GM20431 (cell line): ENCODE measurements around the gene POLE.

Experiments
- in situ Hi-C: fragments of 300-500 bp; cut with MseI, MboI; formaldehyde crosslinking; loops from one replicate; pipeline ENCODE4 v1.15.0; 2020; ENCODE audit warnings: low sequenced_read_pairs; ENCODE audit not compliant: unreplicated experiment

POLE gene

DNA sequence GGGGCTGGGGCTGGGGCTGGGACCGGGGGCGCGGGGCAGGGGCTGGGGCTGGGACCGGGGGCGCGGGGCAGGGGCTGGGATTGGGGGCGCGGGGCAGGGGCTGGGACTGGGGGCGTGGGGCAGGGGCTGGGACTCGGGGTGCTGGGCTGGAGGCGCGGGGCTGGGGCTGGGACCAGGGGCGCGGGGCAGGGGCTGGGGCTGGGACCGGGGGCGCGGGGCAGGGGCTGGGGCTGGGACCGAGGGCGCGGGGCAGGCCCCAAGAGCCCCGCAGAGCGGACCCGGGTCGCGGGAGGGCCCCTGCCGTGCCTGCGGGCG lies 68.1 kb downstream of the POLE start:
- in situ Hi-C loops, result no loop called here

DNA sequence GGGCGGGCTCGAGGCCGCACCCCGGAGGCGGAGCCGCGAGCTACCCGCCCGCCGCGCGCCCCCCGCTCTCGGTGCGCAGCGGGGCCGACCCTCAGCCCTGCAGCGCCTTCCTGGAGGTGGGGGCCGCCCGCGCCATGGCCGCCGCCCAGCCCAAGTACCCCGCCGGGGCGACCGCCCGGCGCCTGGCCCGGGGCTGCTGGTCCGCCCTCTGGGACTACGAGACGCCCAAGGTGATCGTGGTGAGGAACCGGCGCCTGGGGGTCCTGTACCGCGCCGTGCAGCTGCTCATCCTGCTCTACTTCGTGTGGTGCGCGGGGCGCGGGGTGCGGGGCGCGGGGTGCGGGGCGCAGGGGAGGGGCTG lies 68.5 kb downstream of the POLE start, which contains the start of gene P2RX2:
Gene P2RX2, plus strand, starts transcription at position 94 of the 361 bp plus-strand sequence. Its CDS starts 41 bp downstream, at position 135.
- in situ Hi-C loops, result no loop called here

DNA sequence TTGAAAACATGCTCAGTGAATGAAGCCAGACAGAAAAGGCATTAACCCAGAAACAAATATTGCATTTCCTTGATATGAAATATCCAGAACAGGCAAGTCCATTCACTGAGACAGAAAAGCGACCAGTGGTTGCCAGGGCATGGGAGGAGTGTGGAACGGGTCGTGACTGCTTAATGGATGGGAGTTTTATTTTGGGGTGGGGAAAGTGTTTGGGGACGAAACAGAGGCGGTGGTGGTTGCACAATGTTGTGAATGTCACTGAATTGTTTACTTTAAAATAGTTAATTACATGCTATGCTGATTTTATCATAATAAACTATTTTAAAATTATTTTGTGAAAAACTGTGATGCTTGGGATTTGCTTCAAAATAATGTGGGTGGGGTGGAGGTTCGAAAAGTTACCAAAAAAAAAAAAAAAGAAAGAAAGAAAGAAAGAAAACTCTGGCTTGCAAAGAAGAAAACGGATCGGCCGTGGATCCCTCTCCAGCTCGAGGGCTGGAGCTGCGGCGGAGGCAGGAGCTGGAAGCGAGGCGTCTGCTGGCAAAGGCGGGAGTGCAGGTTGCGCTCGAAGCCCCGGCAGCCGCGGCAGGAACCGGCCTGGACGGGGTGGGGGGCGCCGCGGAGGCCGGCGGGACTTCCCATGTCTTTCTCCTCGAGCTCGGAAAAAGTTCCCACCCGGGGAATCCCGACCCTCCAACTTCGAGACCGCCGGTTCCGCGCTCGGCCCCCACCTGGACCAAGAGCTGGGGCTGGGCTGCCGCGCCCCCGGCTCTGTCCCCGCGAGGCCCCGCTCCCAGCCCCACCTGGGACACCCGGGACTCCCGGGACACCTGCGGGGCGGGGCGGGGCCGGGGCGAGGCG lies 69.1 kb downstream of the POLE start:
- in situ Hi-C loops, result no loop called here

DNA sequence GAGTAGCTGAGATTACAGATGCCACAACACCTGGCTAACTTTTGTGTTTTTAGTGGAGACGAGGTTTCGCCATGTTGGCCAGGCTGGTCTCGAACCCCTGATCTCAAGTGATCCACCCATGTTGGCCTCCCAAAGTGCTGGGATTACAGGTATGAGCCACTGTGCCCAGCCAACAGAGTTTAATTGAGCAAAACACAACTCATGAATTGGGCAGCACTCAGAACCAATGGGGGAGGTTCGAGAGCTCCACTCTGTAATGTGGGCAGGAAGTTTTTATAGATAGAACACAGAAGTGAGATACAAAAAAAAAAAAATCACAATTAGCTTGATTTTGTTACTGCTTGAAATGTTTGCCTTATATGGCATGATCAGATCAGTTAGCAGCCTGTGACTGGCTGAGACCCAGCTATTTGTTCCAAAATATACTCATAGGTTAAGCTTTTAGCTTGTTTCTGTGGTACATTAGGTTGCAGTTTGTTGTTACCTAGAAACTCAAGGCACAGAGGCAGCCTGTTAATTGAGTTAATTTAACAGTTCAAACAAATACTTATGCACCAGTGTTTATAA lies 69.9 kb downstream of the POLE start:
- in situ Hi-C loops, result no loop called here

DNA sequence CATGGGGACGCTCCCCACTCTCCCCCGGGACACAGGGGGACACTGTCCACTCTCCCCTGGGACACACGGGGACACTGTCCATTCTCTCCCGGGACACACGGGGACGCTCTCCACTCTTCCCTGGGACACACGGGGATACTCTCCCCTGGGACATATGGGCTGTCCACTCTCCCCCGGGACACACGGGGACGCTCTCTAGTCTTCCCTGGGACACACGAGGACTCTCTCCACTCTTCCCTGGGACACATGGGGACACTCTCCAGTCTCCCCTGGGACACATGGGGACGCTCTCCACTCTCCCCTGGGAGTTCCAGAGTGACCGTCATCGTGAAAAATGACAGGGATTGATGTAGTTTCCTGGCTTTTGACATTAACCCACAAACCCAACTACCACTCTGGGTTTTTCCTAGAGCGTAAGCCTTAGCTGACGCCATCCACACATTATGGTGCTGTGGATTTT lies 71.5 kb downstream of the POLE start:
- in situ Hi-C loops, result no loop called here

DNA sequence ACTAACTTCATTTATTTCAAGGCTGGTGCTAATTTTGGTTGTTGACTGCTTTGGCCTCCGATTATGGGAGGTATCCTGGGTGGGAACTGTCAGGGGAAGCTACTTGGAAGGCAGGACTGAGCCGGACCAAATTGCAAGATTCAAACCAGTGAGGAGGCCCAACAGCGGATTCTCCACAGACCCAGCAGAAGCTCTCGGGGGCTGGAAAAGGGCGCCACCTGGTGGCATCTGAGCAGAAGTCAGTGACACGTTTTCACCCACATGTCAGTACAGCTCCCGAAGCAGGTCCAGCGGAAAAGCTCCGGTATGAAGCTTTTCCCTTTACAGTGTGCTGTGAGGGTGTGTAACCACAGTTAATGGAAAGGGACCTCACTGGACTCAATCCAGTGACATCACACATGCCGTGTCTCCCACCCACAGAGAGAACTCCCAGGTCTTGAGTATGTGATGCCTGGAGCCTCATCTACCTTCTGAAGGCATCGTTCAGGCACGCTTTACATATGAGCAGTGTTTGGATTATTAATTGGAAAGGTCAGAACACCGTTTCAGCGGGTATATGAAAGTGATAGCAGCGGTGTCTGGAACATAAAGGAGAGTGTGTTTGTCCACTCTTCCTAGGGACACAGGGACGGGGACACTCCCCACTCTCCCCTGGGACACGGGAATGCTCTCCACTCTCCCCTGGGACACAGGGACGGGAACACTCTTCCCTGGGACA lies 72.1 kb downstream of the POLE start:
- in situ Hi-C loops, result no loop called here

DNA sequence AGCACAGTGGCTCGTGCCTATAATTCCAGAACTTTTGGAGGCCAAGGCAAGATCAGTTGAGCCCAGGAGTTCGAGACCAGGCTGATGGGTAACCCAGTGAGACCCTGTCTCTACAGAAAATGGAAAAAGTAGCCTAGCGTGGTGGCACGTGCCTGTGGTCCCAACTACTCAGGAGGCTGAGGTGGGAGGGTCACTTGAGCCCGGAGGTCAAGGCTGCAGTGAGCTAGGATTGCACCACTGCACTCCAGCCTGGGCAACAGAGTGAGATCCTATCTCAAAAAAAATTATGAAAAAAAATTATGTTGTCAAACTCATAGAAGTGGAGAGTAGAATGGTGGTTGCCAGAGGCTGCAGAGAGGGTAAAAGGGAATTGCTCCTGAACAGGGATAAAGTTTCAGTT lies 73.1 kb downstream of the POLE start:
- in situ Hi-C loops, result no loop called here

DNA sequence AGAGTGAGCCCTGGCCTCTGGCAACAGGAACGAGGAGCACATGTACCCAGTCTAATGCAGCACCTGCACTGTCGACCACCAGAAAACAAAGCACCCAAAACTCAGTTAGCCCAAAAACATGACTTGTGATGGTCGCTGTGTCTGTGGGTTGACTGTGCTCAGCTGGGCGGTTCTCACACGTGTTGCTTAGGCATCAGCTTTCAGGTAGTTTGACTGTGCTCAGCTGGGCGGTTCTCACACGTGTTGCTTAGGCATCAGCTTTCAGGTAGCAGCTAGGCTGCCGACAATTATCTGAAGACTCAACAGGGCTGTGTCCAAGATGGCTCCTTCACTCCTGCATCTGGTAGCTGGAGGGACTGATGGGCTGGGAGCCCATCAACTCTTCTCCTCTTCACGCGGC lies 75.5 kb downstream of the POLE start:
- in situ Hi-C loops, result no loop called here

DNA sequence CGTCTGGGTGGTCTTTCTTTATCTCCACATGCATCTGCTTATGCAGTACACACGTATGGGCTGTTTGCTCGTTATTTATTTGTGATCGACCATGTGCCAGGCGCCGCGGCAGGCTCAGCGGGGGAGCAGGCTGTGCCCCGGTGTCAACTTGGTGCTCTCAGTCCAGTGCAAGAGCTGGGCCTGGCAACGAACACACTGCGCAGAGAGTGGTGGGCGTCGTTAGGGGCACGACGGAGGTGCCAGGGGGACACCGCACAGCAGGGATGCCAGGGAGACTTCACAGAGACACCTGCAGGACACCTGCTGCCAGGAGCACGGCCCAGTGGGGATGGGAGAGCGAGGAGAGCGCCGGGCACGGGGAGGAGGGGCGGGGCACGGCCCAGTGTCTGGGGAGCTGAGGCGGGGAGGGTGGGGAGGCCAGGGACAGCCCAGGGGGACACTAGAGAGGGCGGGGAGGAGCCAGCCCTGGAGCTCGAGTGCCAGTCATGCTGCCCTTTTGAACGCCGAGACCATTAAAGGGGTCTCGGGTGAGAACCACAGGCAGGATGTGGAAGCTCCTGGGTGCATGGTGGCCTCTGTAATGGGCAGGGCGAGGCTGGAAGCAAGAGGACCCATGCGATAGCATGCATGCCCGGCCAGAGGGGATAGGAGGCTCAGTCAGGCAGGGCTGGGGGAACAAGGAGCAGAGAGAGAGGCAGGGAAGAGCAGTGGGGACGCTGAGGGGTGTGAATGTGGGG lies 76.1 kb downstream of the POLE start:
- in situ Hi-C loops, result no loop called here

DNA sequence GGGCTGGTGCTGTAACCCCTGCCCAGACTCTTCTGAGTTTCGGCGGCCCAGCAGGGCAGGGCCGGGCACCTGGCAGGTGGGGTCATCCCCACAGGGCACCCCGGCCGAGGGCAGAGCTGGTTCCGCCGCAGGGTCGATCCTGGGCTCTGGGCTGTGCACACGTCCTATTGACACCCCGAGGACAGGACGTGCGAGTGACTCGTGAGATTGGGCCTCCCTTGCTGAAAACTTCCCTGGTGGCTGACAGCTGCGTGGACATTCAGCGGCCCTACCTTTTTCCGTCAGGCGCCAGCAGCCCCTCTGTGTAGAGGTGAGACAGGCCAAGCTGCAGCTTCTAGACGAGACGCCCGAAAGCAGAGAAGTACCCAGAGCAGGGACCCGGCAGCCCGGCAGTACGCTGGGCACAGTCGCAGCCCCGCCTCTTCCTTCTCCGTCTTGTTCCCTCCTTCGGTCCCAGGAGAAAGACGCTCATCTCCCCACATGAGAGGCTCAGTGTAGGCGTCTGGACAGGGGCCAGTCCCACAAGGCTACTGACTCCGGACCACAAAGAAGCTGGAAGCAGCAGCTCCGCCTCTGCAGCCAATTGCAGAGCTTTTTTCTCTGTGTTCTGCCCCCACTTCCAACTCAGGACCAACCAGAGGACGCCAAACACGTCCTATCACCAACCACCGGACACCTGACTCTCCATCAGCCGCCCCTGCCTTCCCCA lies 76.9 kb downstream of the POLE start, which contains the start of gene LRCOL1:
Gene LRCOL1, minus strand, starts transcription at position 532 of the 709 bp plus-strand sequence. CDS start 4,331 bp downstream, outside the sequence.
- in situ Hi-C loops, result no loop called here

DNA sequence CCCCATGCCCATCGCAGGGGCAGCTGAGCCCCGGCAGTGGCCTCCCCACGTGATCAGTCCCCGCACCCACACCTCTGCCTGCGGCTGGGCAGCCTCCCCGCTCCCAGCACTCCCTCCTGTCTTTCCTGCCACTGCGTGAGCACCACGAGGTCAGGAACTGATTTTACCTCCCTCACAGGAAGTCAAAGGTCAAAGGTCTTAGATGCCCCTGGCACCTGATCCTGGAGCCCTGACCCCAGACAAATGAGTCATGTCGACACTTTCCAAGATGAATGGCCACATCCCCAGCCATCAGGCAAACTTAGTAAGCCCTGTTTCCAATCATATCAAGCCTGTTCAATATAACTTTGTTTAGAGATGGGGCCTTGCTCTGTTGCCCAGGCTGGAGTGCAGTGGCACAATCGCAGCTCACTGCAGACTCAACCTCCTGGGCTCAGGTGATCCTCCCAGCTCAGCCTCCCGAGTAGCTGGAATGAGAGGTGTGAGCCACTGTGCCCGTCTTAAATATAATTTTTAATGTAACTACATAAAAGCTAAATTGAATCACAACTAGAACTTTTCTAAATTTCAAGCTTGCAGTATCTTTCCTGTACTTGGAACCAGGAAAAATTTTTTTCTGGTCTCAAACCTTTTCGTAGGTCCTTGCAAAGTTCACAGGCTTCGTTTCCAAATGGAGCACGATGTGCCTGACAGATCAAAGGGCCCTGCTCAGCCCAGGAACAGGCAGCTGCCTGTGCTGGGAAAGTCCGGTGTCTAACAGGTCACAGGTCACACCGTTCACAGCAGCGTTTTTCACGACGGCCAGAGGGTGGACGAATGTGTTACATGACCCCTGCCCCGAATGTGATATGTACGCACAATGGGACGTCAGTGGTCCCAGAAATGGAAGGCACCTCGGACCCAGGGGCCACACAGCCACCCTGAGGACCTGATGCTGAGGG lies 78.6 kb downstream of the POLE start:
- in situ Hi-C loops, result no loop called here

DNA sequence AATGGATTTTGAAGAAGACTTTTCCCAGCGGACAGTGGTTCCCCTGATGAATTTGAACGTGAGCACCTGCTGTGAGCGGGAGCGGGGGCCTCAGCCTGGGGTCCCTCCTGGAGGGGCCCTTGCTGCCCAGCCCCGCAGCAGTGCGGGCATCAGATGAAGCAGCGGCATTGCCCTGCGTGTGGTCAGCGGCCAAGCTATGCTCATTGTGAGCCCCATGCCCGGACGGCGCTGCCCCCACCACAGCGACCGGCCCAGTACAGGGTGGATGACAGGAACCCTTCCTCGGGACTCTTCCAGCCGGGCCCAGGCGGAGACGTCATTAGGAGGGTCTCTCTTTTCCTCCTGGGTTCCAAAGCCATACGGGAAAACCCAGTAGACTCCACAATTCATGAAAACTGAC lies 80.2 kb downstream of the POLE start:
- in situ Hi-C loops, result no loop called here

DNA sequence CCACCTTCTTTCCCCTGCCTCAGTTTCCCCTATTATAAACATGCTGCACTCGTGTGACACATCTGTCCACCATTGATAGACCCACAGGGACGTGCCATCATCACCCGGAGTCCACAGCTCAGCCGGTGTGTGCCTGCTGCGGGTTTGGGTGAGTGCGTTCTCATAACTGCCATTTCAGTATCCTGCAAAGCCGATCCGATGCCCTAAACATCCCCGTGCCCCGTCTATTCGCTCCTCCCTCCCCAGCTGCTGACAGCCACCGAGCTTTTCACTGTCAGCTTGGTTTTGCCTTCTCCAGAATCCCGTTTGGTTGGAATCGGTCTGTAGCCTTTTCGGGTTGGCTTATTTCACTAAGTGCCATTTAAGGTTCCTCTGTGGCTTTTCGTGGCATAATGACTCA lies 80.7 kb downstream of the POLE start:
- in situ Hi-C loops, result no loop called here

DNA sequence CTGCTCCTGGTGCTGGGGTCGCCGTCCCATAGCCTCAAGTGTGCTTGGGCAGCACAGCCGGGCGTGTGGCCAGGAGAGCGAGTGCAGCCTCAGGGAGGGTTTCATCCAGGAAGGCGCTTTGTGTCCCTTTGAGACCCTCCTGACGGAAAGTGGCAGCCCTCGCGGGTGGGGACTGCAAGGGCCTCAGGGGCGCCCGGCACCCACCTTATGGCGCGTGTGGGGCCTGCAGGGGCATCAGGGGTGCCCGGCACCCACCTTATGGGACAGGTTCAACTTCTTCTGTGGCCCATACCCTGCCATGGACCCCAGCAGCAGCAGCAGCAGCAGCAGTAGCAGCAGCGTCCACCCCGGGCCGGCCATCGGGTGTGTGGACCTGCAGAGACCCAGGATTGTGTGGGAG lies 81.2 kb downstream of the POLE start:
- in situ Hi-C loops, result no loop called here

DNA sequence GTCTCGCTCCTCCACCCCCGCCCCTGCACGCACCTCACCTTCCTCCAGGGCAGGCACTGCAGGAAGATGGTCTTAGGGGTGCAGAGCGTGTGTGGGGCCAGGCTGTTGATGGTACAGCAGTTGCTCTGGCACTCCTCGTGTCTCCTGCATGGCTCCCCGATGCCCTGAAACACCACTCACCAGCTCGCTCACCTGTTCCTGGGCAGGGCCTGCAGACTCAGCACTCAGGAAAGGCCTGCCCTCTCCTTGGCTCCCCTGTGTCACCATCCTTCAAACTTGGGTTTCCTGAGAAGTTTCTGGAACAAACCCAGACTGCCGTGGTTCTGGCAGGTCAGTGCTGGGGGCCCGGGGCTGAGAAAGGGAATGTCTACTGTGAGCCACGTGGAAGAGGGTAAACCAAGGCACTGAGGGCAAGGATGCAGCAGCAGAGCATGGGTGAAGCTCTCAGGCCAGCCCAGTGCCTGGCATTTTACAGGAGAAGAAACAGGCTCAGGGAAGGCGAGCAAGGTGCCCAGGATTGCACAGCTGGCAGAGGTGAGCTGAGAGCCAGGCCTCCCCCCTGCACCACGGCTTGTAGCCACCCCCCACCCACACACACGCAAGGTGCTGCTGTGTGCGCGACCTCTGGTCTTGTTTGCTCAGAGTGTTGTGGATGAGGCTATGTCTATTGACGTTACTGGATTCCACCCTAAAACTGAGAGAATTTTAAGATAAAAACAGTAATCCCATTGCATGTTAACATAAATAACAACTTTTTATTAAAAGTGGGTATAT lies 82.3 kb downstream of the POLE start:
- in situ Hi-C loops, result no loop called here

DNA sequence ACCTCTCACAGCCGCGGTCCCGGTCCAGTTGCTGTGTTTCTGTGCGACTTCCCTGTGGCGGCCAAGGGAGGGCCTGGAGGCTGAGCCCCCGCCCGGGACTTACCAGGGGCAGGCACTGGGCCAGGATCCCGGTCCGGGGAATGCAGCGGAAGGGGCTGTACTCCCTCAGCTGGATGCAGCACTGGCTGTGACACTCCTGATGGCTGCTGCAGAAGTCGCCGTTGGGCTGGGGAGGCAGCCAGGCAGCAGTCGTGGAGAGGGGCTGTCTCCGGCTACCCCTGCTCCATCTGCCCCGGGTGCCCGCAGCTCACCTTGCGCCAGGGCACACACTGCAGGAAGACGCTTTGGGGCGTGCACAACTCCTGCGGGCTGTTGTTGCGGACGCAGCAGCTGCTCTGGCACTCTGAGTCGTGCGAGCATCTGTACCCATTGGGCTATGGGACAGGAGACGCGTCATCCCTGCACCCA lies 83.0 kb downstream of the POLE start:
- in situ Hi-C loops, result no loop called here

DNA sequence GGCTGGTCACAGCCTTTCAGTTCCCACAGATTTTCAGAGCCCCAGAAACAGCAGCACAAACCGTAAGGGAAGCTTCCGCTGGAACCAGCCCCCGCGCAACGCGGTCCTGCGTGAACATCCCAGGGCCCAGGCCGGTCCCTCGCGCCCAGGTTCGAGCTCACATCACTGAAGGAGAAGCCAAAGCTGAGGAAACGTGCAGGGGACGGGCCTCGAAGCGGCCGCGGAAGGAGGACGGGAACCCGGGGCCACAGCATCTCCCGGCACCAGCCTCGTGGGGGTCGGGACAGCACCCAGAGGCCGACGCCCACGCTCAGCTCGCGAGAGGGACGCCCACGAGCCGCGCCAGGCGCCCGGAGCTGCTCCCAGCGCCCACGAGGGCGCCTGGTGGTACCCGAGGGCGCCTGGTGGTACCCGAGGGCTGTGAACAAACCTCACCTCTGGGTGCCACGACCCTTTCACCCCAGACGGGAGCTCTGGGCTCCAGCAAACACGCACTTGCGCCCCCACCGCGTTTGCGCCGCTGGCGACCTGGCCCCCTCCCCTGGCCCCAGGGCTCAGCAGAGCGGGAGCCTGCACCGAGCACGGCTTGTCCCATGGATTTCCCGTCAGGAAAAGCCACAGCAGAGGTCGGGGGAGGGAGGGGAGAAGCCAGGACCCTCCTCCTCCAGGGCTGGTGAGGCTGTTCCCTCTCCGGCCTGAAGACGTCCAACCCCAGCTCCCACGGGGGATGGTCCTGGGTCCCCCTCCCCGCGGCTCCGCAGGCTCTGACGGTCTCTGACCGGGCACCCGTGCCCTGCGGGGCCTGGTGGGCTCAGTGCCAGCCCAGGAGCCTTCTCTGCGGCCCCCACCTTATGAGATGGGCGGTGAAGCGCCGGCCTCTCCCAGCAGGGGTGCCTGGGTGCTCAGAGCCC lies 83.6 kb downstream of the POLE start:
- in situ Hi-C loops, result no loop called here
